Peyer's patch (tissue), 4 donors: ENCODE data around the gene IGFBP5.

ENCODE experiments used
- CTCF ChIP-seq, 6 experiments: fragments of 450-650 bp in 4 of 6; fragments of 200-600 bp in 2 of 6; sonication (generic) in 1 of 6; IDR thresholded peaks; one replicate each; pipeline ENCODE4 v1.5.1; 2017 to 2019; ENCODE audit warnings: antibody characterized with exemption in 6 of 6, mild to moderate bottlenecking in 3 of 6, moderate library complexity in 1 of 6
- POLR2A ChIP-seq, 2 donors: fragments of 450-650 bp; IDR thresholded peaks; one replicate each; pipeline ENCODE4 v1.5.1; 2017; ENCODE audit warnings: antibody characterized with exemption in 2 of 2, mild to moderate bottlenecking in 2 of 2, moderate library complexity in 2 of 2

- TF ChIP-seq CTCF (IDR thresholded peaks at IDR 0.05), result no peak
- no peak for TF ChIP-seq POLR2A (IDR thresholded peaks at IDR 0.05)
Observed at GRCh38 chr2:216739035-216739434, 43.7 kb upstream of the IGFBP5 start.
